D721Med (cell line): ENCODE results near the gene PRKG1.

Experiments
- DNase-seq: peaks from one replicate; pipeline ENCODE4 v3.0.0; 2011; ENCODE audit warnings: low spot score; ENCODE audit not compliant: insufficient read length
- FAIRE-seq: peaks from 2 replicates; lab custom pipeline; 2011; peaks lifted over from hg19 to GRCh38; lab: Jason Lieb, UNC
- TF ChIP-seq, protein P1 (sequence below): IDR thresholded peaks from 2 replicates; pipeline ENCODE4 v1.5.1; 2012; ENCODE audit warnings: mild to moderate bottlenecking, control low read depth; ENCODE audit not compliant: insufficient read depth; ENCODE audit errors: missing control alignments

PRKG1 gene

DNA sequence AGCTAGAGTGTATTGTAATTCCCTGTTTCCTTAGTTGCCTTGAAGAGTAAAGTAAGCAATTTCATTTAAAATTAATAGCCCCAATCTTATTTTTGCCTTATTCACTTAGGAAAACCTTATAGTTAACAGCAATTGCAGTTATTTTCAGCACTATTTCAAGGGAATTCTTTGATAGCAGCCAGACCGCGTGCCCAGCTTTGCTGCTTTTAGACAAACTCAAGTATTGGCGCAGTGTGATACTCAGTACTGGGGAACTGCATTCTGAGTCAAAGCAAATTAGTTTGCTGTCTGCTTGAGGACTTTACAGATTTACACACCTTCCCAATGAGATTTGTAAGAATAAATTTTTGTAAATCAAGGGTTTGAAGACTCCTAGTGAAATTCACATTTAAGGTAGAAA, 21.2 kb downstream of the PRKG1 start:
- TF ChIP-seq, protein P1, sequence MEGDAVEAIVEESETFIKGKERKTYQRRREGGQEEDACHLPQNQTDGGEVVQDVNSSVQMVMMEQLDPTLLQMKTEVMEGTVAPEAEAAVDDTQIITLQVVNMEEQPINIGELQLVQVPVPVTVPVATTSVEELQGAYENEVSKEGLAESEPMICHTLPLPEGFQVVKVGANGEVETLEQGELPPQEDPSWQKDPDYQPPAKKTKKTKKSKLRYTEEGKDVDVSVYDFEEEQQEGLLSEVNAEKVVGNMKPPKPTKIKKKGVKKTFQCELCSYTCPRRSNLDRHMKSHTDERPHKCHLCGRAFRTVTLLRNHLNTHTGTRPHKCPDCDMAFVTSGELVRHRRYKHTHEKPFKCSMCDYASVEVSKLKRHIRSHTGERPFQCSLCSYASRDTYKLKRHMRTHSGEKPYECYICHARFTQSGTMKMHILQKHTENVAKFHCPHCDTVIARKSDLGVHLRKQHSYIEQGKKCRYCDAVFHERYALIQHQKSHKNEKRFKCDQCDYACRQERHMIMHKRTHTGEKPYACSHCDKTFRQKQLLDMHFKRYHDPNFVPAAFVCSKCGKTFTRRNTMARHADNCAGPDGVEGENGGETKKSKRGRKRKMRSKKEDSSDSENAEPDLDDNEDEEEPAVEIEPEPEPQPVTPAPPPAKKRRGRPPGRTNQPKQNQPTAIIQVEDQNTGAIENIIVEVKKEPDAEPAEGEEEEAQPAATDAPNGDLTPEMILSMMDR, result no peak
- no peak for FAIRE-seq
- no peak for DNase-seq

- TF ChIP-seq, protein P1, result no peak
- no peak for DNase-seq
- no peak for FAIRE-seq
These were observed 23.3 kb downstream of the PRKG1 start for GRCh38 chr10:51097546-51097945.

DNA sequence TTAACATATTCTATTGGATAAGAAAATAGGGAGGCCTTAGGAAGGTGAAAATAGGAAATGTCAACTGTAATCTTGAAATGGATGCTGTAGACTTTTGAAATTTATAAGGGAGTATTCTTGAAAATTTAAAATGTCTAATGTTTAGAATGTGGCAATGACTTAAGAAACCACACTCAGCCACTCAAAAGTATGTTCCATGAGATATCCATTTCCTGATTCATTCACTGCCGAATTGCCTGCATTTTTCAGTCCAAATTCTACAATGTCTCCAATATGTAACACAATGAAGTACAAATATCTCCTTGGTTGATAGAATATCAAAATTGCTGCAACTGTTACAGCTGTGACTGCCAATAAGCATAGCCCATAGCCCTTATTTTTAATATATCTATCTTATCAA, 25.9 kb downstream of the PRKG1 start:
- DNase-seq (no peak), FAIRE-seq (no peak)
- TF ChIP-seq, protein P1, result no peak

- DNase-seq (no peak), FAIRE-seq (no peak)
- TF ChIP-seq, protein P1, result no peak
These were observed 29.4 kb downstream of the PRKG1 start for GRCh38 chr10:51103554-51104217.

GRCh38 chr10:51106311-51106945, 32.1 kb downstream of the PRKG1 start:
- DNase-seq, result no peak
- FAIRE-seq, result no peak
- TF ChIP-seq, protein P1, result no peak

- DNase-seq (no peak), FAIRE-seq (no peak)
These were observed 34.1 kb downstream of the PRKG1 start for GRCh38 chr10:51108406-51108805.

More at GRCh38 chr10:51108406-51108805, 34.1 kb downstream of the PRKG1 start:
- TF ChIP-seq, protein P1, result no peak
